ENCODE results near the gene ULK2.
"Not testable (repeated sequence)": the region's sequence is repeated elsewhere in the genome, so short reads cannot be mapped to it uniquely, and the experiment has no call there.

Gene ULK2

DNA sequence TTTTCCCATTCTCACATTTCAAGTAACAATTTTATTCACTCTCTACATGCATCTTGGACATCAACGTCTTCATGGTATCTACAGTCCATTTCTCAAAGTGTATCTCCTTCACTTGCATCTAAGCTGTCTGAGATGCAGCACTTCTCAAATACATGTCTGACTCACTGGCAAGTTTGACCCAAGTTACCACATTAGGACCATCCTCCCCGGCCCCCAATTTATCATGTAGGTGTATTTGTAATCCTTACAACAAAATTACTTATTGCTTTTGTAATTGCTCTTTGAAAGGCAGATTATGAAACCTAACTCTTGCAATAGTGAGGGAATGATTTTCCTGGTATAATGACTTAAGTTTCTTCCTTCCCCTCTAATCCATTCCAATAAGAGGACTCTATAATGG lies 28.9 kb upstream of the ULK2 start:
- Histone ChIP-seq H3K9me3 (ENCODE audit: control insufficient read depth, insufficient read depth, low read length) (no peaks in the 10 kb centered on the region), H4K20me1 (ENCODE audit: control insufficient read depth, insufficient read depth, low read depth, low read length) (no peaks in the 10 kb centered on the region), H3K27me3 (ENCODE audit: control insufficient read depth, low read length) (no peaks in the 10 kb centered on the region), H3F3A (ENCODE audit: control insufficient read depth, insufficient read depth) (peaks cover 4% of the 10 kb centered on the region; the same call in 1 of the 2 replicates), H3K4me3 (ENCODE audit: low read length) (no peak overlapping the region), H3K9me2 (replicated peaks; ENCODE audit: control insufficient read depth, low read length) (no peaks in the 10 kb centered on the region), H3K4me2 (ENCODE audit: low read length) (no peak overlapping the region), H3K4me1 (ENCODE audit: control insufficient read depth, low read length) (no peaks in the 10 kb centered on the region), H3K36me3 (ENCODE audit: control insufficient read depth, low read length) (peaks cover 2% of the 10 kb centered on the region; the same call in 1 of the 2 replicates), H3K79me2 (ENCODE audit: control insufficient read depth, low read length) (no peaks in the 10 kb centered on the region), H3K27ac (ENCODE audit: low read depth, low read length) (no peak overlapping the region)
- no peak for TF ChIP-seq EZH2phosphoT487 (IDR thresholded peaks at IDR 0.05; ENCODE audit: borderline replicate concordance, low read length)
- TF ChIP-seq, protein P1, sequence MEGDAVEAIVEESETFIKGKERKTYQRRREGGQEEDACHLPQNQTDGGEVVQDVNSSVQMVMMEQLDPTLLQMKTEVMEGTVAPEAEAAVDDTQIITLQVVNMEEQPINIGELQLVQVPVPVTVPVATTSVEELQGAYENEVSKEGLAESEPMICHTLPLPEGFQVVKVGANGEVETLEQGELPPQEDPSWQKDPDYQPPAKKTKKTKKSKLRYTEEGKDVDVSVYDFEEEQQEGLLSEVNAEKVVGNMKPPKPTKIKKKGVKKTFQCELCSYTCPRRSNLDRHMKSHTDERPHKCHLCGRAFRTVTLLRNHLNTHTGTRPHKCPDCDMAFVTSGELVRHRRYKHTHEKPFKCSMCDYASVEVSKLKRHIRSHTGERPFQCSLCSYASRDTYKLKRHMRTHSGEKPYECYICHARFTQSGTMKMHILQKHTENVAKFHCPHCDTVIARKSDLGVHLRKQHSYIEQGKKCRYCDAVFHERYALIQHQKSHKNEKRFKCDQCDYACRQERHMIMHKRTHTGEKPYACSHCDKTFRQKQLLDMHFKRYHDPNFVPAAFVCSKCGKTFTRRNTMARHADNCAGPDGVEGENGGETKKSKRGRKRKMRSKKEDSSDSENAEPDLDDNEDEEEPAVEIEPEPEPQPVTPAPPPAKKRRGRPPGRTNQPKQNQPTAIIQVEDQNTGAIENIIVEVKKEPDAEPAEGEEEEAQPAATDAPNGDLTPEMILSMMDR (IDR thresholded peaks at IDR 0.05; ENCODE audit: low read depth, low read length, poor library complexity, severe bottlenecking) = no peak

DNA sequence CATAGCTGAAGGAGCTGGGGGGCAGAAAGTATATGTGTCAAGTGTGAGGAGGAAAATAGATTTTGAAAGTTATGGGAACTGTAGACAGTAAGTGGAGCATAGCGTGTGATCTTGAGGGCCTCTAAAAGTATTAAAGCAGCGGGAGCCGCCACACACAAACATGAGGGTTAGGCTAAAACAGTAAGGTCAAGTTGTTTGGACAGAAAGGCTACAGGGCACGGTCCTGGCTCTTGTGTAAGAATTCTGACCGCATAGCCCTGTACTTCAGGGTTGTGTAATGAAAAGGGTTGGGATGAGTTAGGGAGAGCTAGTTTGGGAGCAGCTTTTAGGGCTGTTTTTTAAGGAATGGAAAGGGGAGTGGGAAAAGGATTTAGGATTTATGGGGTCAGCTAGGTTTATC lies 22.8 kb upstream of the ULK2 start:
- H3K36me3 ChIP-seq (ENCODE audit: control insufficient read depth, low read length); H3K9me2 ChIP-seq (replicated peaks; ENCODE audit: control insufficient read depth, low read length); H3K4me3 ChIP-seq (ENCODE audit: low read length); H3K27me3 ChIP-seq (ENCODE audit: control insufficient read depth, low read length); H3K27ac ChIP-seq (ENCODE audit: low read depth, low read length); H3F3A ChIP-seq (ENCODE audit: control insufficient read depth, insufficient read depth); H3K79me2 ChIP-seq (ENCODE audit: control insufficient read depth, low read length); H4K20me1 ChIP-seq (ENCODE audit: control insufficient read depth, insufficient read depth, low read depth, low read length); H3K4me2 ChIP-seq (ENCODE audit: low read length); H3K9me3 ChIP-seq (ENCODE audit: control insufficient read depth, insufficient read depth, low read length); H3K4me1 ChIP-seq (ENCODE audit: control insufficient read depth, low read length): not testable (repeated sequence)

DNA sequence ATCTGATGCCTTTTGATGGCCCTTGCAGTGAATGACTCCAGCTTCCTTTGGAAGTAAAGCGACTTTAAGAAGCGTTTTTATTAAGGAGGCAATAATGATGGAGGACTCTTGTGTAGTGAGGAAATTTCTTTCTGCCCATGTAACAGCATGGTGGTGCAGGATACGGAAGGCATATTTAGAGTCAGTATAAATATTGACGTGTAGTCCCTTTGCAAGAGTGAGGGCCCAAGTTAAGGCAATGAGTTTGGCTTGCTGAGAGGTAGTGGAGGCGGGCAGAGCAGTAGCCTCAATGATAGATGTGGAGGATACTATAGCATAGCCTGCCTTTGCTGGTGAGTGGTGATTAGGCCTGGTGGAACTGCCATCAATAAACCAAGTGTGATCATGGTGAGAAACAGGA lies 22.3 kb upstream of the ULK2 start:
- H4K20me1 ChIP-seq (ENCODE audit: control insufficient read depth, insufficient read depth, low read depth, low read length); H3K9me3 ChIP-seq (ENCODE audit: control insufficient read depth, insufficient read depth, low read length); H3K36me3 ChIP-seq (ENCODE audit: control insufficient read depth, low read length); H3K9me2 ChIP-seq (replicated peaks; ENCODE audit: control insufficient read depth, low read length); H3K79me2 ChIP-seq (ENCODE audit: control insufficient read depth, low read length); H3K4me2 ChIP-seq (ENCODE audit: low read length); H3K27me3 ChIP-seq (ENCODE audit: control insufficient read depth, low read length); H3F3A ChIP-seq (ENCODE audit: control insufficient read depth, insufficient read depth); H3K4me1 ChIP-seq (ENCODE audit: control insufficient read depth, low read length); H3K4me3 ChIP-seq (ENCODE audit: low read length); H3K27ac ChIP-seq (ENCODE audit: low read depth, low read length): not testable (repeated sequence)

DNA sequence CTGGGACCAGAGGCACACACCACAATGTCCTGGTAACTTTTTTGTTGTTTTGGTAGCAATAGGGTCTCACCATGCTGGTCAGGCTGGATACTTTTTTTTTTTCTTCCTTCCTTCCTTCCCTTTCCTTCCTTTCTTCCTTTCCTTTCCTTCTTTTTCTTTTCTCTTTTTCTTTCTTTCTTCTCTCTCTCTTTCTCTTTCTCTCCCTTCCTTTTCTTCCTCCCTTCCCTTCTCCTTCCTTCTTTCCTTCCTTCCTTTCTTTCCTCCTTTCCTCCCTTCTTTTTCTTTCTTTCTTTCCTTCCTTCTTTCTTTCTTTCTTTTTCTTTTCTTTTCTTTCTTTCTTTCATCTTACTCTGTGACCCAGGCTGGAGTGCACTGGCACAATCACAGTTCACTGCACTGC lies 18.4 kb upstream of the ULK2 start:
- no peak overlapping the region for H3K4me3 ChIP-seq (ENCODE audit: low read length)
- H3K27ac ChIP-seq (ENCODE audit: low read depth, low read length) = no peak overlapping the region
- no peaks in the 10 kb centered on the region for H3K9me2 ChIP-seq (replicated peaks; ENCODE audit: control insufficient read depth, low read length)
- no peak for TF ChIP-seq EZH2phosphoT487 (IDR thresholded peaks at IDR 0.05; ENCODE audit: borderline replicate concordance, low read length)
- TF ChIP-seq, protein P1 (IDR thresholded peaks at IDR 0.05; ENCODE audit: low read depth, low read length, poor library complexity, severe bottlenecking) = no peak
- no peaks in the 10 kb centered on the region for H3K4me1 ChIP-seq (ENCODE audit: control insufficient read depth, low read length)
- H3F3A ChIP-seq (ENCODE audit: control insufficient read depth, insufficient read depth) = no peaks in the 10 kb centered on the region
- H3K4me2 ChIP-seq (ENCODE audit: low read length) = no peak overlapping the region
- no peaks in the 10 kb centered on the region for H3K79me2 ChIP-seq (ENCODE audit: control insufficient read depth, low read length)
- no peaks in the 10 kb centered on the region for H3K9me3 ChIP-seq (ENCODE audit: control insufficient read depth, insufficient read depth, low read length)
- no peaks in the 10 kb centered on the region for H3K36me3 ChIP-seq (ENCODE audit: control insufficient read depth, low read length)
- H3K27me3 ChIP-seq (ENCODE audit: control insufficient read depth, low read length) = no peaks in the 10 kb centered on the region
- H4K20me1 ChIP-seq (ENCODE audit: control insufficient read depth, insufficient read depth, low read depth, low read length) = no peaks in the 10 kb centered on the region
